ENCODE data around the gene FBXL19. TPM values are rescaled to one million over a fixed set of nuclear protein-coding genes. Genes with fewer than 3 reads are reported as not detected.

Gene FBXL19
- total and polyA plus RNA-seq, 2 of the 13 experiments (the other 11 are each of a cell fraction or from before 2014, with no cell fraction given): 6.0 to 13.7 TPM

DNA sequence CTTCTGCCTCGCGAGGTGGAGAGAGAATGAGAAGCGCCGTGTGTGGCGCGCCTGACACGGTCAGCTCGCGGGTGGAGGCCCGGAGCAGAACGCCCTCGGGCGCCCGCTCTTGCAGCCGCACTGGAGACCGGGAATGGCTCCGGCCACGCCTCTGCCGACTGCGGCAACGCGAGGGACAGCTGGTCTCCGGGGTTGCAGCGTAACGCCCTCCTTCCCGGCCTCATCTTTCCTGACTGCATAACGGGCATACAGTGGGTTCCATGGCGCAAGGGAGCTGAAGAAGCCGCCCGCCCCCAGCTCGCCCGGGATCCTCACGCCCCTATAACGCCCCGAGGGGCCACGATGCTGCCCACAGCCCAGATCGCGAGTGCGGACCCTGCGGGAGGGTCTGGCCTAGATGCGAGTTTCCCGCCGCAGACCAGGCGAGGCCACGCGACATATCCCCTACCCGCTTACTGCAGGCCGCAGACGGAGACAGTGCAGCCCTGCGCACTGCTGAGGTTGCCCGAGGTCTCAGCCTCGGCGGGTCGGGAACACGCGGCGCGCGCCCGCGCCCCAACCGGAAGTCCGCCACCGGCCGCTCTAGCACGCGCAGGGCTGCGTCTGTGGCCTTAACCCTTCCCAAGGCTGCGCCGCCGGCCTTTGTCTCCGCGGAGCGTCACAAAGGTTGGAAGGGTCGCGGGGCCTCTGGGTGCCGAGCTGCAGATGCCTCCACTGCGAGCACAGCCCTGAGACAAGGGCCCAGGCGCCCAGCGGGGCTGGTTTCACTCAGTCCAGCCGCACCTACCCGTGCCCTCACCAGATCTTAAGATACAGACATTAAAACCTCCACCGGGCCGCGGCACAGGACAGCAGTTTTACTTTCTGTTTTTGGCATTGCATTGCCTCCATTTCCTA is 48.3 kb upstream of the FBXL19 start (continued):
- TF ChIP-seq SMARCC2 (IDR thresholded peaks at IDR 0.05) (no peak), MAZ (IDR thresholded peaks at IDR 0.05; ENCODE audit: borderline replicate concordance, low read depth, low read length) (peak; percentile 83; the same call in 1 of the 2 replicates), MAZ (CRISPR knock-in tag; IDR thresholded peaks at IDR 0.05; ENCODE audit: low read depth) (peak; percentile 98), SKI (IDR thresholded peaks at IDR 0.05; ENCODE audit: partially characterized antibody) (peak; percentile 89), NFIB (CRISPR knock-in tag; IDR thresholded peaks at IDR 0.05; ENCODE audit: borderline replicate concordance) (no peak), ZNF446 (CRISPR knock-in tag; IDR thresholded peaks at IDR 0.05) (no peak), PAF1 (CRISPR knock-in tag; IDR thresholded peaks at IDR 0.05) (no peak), ZBTB1 (CRISPR knock-in tag; IDR thresholded peaks at IDR 0.05; ENCODE audit: borderline replicate concordance) (no peak; the same call in 1 of the 2 replicates), GTF2F1 (IDR thresholded peaks at IDR 0.05; ENCODE audit: low read length) (peak; percentile 72; the same call in 1 of the 2 replicates), SP2 (CRISPR knock-in tag; IDR thresholded peaks at IDR 0.05) (peak; percentile 68), TCF12 (IDR thresholded peaks at IDR 0.05) (no peak), TCF12 (CRISPR knock-in tag; IDR thresholded peaks at IDR 0.05) (peak; percentile 94), ZZZ3 (CRISPR knock-in tag; IDR thresholded peaks at IDR 0.05; ENCODE audit: borderline replicate concordance) (peak; percentile 63; the same call in 1 of the 2 replicates), RFXAP (CRISPR knock-in tag; IDR thresholded peaks at IDR 0.05; ENCODE audit: borderline replicate concordance) (peak; percentile 95), MNT (IDR thresholded peaks at IDR 0.05) (peak; percentile 69), SALL1 (CRISPR knock-in tag; IDR thresholded peaks at IDR 0.05) (peak; percentile 97), SOX6 (IDR thresholded peaks at IDR 0.05) (no peak), SOX6 (CRISPR knock-in tag; IDR thresholded peaks at IDR 0.05) (peak; percentile 94), POGK (CRISPR knock-in tag; conservative IDR thresholded peaks at IDR 0.05) (peak; percentile 96), BCLAF1 (IDR thresholded peaks at IDR 0.05) (no peak), FOXK2 (IDR thresholded peaks at IDR 0.05) (0 out of 2 replicates have a peak, but pooled peaks have one; percentile 21)
- TF ChIP-seq, protein P1, sequence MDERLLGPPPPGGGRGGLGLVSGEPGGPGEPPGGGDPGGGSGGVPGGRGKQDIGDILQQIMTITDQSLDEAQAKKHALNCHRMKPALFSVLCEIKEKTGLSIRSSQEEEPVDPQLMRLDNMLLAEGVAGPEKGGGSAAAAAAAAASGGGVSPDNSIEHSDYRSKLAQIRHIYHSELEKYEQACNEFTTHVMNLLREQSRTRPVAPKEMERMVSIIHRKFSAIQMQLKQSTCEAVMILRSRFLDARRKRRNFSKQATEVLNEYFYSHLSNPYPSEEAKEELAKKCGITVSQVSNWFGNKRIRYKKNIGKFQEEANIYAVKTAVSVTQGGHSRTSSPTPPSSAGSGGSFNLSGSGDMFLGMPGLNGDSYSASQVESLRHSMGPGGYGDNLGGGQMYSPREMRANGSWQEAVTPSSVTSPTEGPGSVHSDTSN (CRISPR knock-in tag; IDR thresholded peaks at IDR 0.05): no peak
- TF ChIP-seq, protein P2, sequence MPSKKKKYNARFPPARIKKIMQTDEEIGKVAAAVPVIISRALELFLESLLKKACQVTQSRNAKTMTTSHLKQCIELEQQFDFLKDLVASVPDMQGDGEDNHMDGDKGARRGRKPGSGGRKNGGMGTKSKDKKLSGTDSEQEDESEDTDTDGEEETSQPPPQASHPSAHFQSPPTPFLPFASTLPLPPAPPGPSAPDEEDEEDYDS (CRISPR knock-in tag; IDR thresholded peaks at IDR 0.05): peak; percentile 88; the same call in 1 of the 2 replicates

Data from HepG2 (cell line).